Astrocyte of the cerebellum (primary cell): Measurements from ENCODE around the gene CLDN24.

Source experiments
- DNase-seq: peaks from one replicate; pipeline ENCODE4 v3.0.0-alpha.2; 2011; ENCODE audit warnings: low read depth
- H3K4me3 ChIP-seq: 2 replicates; pipeline ENCODE4 v1.5.1; 2011; ENCODE audit warnings: mild to moderate bottlenecking, low read depth, low read length, moderate library complexity
- in situ Hi-C: cut with HindIII; loops from 2 replicates; pipeline ENCODE4 v1.10.0; 2017; ENCODE audit warnings: low sequenced_read_pairs
- TF ChIP-seq, protein P1 (sequence below): IDR thresholded peaks from 2 replicates; pipeline ENCODE4 v1.5.1; 2012; ENCODE audit warnings: low read length, low read depth, moderate library complexity, mild to moderate bottlenecking; ENCODE audit errors: missing control alignments

Gene CLDN24

DNA sequence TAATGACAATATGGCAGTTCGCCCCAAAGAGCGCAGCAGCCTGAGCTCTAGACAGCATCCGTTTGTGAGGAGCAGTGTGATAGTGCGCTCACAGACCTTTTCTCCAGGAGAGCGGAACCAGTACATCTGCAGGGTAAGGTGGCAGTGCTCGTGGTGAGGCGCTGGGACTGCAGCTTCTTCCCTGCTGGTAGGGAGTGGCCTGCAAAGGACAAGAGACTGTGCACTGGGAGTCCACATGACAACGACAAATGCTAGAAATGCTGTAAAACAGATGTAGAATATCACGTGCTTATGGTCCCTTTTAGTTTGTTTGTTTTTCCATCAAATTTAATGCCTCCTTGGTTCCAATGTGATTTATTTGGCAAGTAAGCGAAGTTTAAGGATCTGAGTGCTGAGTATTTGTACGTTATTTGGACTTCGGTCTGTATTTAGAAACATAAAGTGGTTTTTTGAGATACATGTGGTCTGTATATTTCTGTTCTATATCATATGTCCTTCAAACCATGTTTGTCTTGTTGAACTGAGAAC, 37.9 kb downstream of the CLDN24 start:
- in situ Hi-C loops = no loop called here
- DNase-seq = no peak
- TF ChIP-seq, protein P1, sequence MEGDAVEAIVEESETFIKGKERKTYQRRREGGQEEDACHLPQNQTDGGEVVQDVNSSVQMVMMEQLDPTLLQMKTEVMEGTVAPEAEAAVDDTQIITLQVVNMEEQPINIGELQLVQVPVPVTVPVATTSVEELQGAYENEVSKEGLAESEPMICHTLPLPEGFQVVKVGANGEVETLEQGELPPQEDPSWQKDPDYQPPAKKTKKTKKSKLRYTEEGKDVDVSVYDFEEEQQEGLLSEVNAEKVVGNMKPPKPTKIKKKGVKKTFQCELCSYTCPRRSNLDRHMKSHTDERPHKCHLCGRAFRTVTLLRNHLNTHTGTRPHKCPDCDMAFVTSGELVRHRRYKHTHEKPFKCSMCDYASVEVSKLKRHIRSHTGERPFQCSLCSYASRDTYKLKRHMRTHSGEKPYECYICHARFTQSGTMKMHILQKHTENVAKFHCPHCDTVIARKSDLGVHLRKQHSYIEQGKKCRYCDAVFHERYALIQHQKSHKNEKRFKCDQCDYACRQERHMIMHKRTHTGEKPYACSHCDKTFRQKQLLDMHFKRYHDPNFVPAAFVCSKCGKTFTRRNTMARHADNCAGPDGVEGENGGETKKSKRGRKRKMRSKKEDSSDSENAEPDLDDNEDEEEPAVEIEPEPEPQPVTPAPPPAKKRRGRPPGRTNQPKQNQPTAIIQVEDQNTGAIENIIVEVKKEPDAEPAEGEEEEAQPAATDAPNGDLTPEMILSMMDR = no peak
- H3K4me3 ChIP-seq = no peak overlapping the region

DNA sequence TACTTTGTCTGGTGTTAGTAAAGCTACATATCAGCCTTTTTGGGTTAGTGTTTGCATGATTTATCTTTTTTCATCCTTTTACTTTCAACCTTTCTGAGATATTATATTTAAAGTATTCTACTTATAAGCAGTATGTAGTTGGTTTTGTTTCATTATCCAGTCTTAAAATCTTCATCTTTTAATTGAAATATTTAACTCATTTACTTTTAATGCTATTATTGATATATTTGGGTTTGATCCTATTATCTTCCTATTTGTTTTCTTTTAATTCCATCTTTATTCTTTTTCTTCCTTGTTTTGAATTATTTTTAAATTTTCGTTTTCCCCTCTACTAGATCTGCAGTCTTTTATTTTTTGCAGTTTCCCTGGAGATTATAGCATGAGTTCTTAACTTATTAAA, 46.1 kb downstream of the CLDN24 start:
- no peak overlapping the region for H3K4me3 ChIP-seq
- no peak for DNase-seq
- TF ChIP-seq, protein P1 = no peak
- in situ Hi-C loops = no loop called here

DNA sequence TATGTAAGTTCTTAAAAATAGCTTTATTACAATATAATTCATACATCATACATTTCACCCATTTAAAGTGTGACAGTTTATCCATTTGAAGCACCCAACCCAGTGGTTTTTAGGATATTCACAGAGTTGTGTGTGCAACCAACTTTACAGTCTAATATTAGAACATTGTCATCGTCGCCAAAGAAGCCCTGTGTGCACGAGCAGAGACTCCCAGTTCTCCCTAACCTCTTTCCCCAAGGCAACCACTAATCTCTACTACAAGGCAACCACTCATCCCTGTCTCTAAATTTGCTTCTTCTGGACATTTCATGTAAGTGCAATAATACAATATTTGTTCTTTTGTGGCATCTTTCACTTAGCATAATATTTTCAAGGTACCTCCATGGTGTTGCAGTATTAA, 49.8 kb downstream of the CLDN24 start:
- H3K4me3 ChIP-seq = no peak overlapping the region
- TF ChIP-seq, protein P1 = no peak
- in situ Hi-C loops = no loop called here
- no peak for DNase-seq
